ENCODE data around the gene HSFX3.
A peak's percentile ranks its signal among the peaks of the same experiment; 100 is the strongest.
"Not testable (repeated sequence)": the region's sequence is repeated elsewhere in the genome, so short reads cannot be mapped to it uniquely, and the experiment has no call there.

Gene HSFX3

GRCh38 chrX:149517308-149517707, 32.4 kb downstream of the HSFX3 start:
- no peak for DNase-seq (ENCODE audit: low read depth, low spot score)

DNA sequence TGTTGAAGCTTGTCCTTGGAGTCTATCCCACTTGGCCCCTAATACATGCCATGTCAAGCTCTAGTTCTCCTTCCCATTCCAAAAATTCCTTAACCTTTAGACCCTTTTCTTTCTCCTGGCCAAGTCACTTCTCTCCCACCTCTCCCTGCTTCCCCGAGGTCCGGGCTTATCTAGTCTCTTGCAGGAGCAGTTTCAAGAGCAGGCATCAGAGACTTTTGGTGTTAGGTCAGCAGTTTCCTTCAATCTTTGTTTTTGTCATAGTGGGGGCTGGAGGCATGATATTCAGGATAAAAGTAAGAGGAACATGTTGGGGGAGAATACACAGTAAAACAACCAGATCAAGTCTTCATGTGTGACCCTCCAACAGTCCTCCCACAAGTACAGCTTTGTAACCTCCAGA, 33.1 kb downstream of the HSFX3 start:
- no peak for DNase-seq (ENCODE audit: low read depth, low spot score)

GRCh38 chrX:149515954-149516602, 33.6 kb downstream of the HSFX3 start:
- no peak for DNase-seq (ENCODE audit: low read depth, low spot score)

- DNase-seq (ENCODE audit: low read depth, low spot score) = peak; percentile 80
These were observed 35.8 kb downstream of the HSFX3 start for GRCh38 chrX:149513825-149514428.

GRCh38 chrX:149512225-149512885, 37.4 kb downstream of the HSFX3 start:
- DNase-seq (ENCODE audit: low read depth, low spot score) = peak; percentile 54

DNA sequence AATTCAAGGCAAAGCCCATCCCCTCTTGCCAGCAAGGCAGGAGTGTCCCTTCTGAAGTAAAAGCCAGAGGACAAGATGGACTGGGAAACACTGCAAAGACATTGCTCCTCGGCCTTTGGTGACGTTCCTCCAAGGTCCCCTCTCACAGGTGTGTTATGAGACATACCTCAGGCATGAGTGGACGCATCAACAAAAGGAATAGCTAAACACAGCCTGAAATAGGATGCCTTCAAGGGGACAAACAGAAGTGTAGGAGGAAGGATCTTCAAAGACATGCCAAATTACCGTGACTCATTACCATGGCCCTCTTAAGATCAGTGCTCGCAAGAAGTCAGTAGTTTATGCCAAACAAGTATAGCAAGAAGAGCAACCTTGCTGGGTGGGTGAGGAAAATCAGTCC, 38.6 kb downstream of the HSFX3 start:
- no peak for DNase-seq (ENCODE audit: low read depth, low spot score)

GRCh38 chrX:149510386-149510785, 39.3 kb downstream of the HSFX3 start:
- DNase-seq (ENCODE audit: low read depth, low spot score) = peak; percentile 52

DNA sequence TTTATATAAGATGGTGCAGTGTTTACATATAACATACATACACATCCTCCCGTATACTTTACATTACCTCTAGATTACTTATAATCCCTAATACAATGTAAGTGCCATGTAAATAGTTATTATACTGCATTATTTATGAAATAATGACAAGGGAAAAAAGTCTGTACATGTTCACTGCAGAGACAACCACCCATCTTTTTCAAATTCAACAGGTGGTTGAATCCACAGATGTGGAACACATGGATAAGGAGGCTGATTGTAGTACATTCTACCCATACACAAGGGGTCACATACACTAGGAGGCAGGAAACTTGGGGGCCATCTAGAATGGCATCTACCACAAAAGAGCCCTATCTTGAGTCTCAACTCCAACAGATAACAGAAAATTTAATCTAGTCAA, 41.3 kb downstream of the HSFX3 start:
- no peak for DNase-seq (ENCODE audit: low read depth, low spot score)

DNA sequence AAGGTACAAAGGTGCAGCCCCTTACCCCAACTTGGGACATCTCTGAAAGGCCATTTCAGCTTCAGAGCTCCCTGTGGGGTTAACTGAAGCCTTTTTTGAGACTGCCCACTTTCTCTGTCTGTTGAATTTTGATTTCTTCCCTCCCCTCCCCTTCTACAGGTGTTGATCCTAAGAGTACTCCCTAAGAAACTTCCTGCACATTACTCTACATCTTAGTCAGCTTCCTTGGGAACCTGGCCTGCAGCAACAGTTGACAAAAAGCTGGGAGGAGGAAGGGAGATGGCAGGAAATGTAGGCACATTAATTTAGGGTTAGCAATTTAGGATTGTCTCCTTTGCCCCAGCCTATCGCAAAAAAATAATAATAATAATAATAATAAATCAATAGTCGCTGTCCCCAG, 43.4 kb downstream of the HSFX3 start:
- no peak for DNase-seq (ENCODE audit: low read depth, low spot score)

DNA sequence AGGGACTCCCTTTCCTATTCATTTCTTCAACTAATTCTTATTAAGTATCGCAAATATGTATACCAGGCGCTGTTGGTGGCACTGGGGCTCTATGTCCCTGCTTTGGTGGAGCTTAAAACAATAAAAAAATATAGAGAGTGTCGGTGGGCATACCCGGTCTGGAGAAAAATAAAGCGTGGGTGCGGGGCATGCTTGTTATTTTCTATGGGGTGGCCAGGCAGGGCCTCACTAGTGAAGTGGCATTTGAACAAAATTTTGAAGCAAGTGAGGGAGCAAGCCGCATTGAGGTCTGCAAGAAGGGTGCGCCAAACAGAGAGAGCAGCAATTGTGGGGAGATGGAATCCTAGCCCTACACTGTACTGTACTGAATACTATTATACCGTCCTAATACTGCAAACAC, 44.1 kb downstream of the HSFX3 start:
- DNase-seq (ENCODE audit: low read depth, low spot score) = no peak

DNA sequence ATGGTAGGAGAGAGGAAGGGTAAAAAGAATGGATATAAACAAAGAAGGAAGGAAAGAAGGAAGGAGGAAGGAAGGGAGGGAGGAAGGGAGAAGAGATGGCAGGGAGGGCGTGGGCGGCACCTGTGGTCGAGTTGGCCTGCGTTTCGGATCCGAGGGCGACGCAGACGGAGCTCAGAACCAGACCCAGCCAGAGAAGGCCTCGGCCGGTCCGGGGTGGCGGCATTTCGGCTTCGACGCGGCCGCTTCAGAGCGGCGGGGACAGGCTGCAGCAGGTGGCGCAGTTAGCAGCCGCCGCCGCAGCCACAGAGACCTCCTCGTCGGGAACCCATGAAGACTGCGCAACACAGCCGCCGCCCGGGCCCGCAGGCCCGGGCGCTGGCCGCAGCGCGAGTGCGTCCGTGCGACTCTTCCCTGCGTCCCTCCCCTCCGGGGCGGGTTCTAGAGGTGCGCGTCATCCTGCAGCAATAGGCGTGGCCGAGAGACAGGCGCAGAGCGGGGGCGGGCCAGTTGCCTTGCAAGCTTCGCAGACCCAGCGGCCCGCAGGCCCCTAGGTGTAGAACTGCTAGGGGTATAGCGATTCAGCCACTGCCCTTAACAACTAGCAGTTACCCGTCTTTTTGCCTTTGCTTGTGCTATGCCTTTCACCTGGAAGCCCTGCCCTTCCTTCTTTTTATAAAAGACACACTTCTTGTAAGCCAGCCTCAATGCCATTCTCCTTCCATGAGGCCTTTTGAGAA, 44.6 kb downstream of the HSFX3 start, which contains the start of gene IDS:
IDS (minus strand) TSS at position 392 of the 737 bp plus-strand sequence; CDS start at position 223, 169 bp downstream.
- peak; percentile 91 for DNase-seq (ENCODE audit: low read depth, low spot score)

- peak; percentile 31 for DNase-seq (ENCODE audit: low read depth, low spot score)
These were observed 45.4 kb downstream of the HSFX3 start for GRCh38 chrX:149504226-149504914.

DNA sequence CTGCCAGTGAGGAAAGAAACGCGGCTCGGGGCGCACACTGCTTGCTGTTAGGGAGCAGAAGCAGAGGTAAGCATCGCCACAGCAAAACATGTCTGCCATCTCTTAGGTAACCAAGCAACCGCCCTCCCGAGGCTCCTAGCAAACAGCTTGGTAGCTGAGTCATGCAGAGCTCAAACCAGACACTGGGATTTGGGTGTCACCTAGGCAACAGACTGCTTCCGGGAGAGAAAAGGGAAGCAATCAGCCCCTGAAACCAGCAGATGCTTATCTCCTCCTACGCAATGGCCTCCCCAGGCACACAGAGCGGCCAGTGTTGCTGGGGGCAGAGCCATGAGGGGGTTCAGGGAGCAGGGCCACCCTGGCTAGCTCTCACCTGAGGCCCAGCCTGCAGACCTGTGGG, 46.3 kb downstream of the HSFX3 start:
- DNase-seq (ENCODE audit: low read depth, low spot score) = peak; percentile 67

DNA sequence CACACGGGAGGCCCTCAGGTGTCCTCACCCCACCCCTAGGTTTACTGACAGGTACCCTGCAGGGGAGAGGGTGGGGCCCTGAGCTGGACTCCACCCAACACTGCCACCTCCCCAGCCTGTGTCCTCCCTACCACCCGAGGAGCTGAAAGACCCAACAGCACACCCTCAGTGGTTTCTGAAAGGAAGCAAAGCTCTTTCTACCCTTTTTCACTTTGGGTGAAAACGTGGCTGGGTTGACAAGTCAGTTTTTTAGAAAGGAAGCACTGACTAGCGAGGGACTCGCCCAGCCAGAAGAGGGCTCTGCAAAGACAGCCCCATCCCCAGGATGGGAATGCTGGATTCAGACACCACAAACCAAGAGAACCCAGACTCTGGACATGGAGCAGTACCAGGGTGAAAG, 46.8 kb downstream of the HSFX3 start:
- DNase-seq (ENCODE audit: low read depth, low spot score) = not testable (repeated sequence)

DNA sequence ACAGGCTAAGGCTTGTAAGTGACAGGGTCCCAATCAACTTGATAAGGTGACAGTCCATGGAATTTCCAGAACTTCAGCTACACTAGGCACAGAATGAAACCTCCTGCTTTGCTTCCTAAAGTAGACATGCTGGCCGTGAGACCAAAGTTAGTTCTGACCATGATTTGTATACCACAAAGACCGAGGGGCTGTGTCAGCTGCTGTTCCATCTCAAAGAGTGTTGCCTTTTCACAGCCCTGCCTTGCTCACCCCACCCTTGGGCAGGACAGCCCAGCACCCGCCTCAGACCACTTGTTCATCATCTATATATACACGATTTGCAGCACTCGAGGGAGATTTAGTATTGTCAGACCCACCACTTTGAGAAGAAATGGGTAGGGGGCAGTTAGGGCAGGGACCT, 50.0 kb downstream of the HSFX3 start:
- no peak for DNase-seq (ENCODE audit: low read depth, low spot score)

DNA sequence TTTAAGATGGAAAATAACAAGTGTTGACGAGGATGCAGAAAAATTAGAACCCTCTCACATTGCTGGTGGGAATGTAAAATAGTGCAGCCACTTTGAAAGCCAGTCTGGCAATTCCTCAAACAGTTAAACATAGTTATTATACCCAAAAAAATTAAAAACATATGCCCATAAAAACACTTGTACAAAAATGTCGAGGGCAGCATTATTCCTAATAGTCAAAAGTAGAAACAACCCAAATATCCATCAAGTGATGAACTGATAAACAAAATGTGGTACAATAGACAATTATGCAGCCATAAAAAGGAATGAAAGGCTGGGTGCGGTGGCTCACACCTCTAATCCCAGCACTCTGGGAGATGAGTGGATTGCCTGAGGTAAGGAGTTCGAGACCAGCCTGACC, 51.0 kb downstream of the HSFX3 start:
- no peak for DNase-seq (ENCODE audit: low read depth, low spot score)
